Breast epithelium (tissue), 4 donors: ENCODE measurements around the gene MYDGF. TPM values are rescaled to one million over a fixed set of nuclear protein-coding genes. Genes with fewer than 3 reads are reported as not detected.
"Not testable (repeated sequence)": the region's sequence is repeated elsewhere in the genome, so short reads cannot be mapped to it uniquely, and the experiment has no call there.

Experiments used
- DNase-seq, 2 donors: peaks; one replicate each; pipeline ENCODE4 v3.0.0-alpha.2; 2019; ENCODE audit warnings: low spot score in 2 of 2
- H3K27ac ChIP-seq, 2 donors: fragments of 200-600 bp; sonication (generic) in 1 of 2; one replicate each; pipeline ENCODE4 v1.5.1; 2016 to 2019; ENCODE audit warnings: mild to moderate bottlenecking in 1 of 2
- H3K27me3 ChIP-seq, 2 donors: fragments of 200-600 bp; sonication (generic) in 1 of 2; one replicate each; pipeline versions ENCODE4 v1.5.1 to v1.6.0; 2017 to 2019; ENCODE audit warnings: control low read depth in 1 of 2, mild to moderate bottlenecking in 1 of 2
- H3K36me3 ChIP-seq: fragments of 200-600 bp; one replicate; pipeline ENCODE4 v1.5.1; 2019
- H3K4me1 ChIP-seq, 2 donors: fragments of 200-600 bp; sonication (generic); one replicate each; pipeline ENCODE4 v1.5.1; 2016 to 2019; ENCODE audit warnings: control low read depth in 1 of 2
- H3K4me3 ChIP-seq, 3 donors: fragments of 200-600 bp; sonication (generic); 1 replicate in 2 of 3; 2 replicates in 1 of 3; pipeline ENCODE4 v1.5.1; 2016 to 2019; ENCODE audit warnings: mild to moderate bottlenecking in 3 of 3, moderate library complexity in 2 of 3
- H3K9me3 ChIP-seq, 2 donors: fragments of 200-600 bp; sonication (generic) in 1 of 2; one replicate each; pipeline ENCODE4 v1.5.1; 2016 to 2019; ENCODE audit warnings: control low read depth in 1 of 2
- POLR2A ChIP-seq: fragments of 450-650 bp; IDR thresholded peaks from one replicate; pipeline ENCODE4 v1.6.1; 2016; ENCODE audit warnings: antibody characterized with exemption, mild to moderate bottlenecking, moderate library complexity
- POLR2AphosphoS5 ChIP-seq, 3 donors: sonication (generic); formaldehyde crosslinking; IDR thresholded peaks; one replicate each; pipeline ENCODE4 v1.6.1; 2017; ENCODE audit warnings: antibody characterized with exemption in 3 of 3
- intact Hi-C: fragments of 100-400 bp; cut with DNase I; formaldehyde crosslinking; loops from one replicate; pipeline ENCODE4 v1.15.1; 2023; ENCODE audit warnings: low total_unique reads
- total RNA-seq, 3 donors: library from RNA; depleted of rRNA; stranded (reverse); fragments of >200 nt; gene quantifications; one replicate each; pipeline ENCODE4 v1.1.0, GENCODE V29; 2016
- TF ChIP-seq, protein P1 (sequence below), 3 donors: fragments of 450-650 bp; IDR thresholded peaks; one replicate each; pipeline ENCODE4 v1.5.1; 2016 to 2017; ENCODE audit warnings: antibody characterized with exemption in 3 of 3, mild to moderate bottlenecking in 3 of 3, moderate library complexity in 3 of 3

MYDGF gene
- total RNA-seq, 3 donors from 2014 or later = 36.3 to 55.1 (median 42.1) TPM

DNA sequence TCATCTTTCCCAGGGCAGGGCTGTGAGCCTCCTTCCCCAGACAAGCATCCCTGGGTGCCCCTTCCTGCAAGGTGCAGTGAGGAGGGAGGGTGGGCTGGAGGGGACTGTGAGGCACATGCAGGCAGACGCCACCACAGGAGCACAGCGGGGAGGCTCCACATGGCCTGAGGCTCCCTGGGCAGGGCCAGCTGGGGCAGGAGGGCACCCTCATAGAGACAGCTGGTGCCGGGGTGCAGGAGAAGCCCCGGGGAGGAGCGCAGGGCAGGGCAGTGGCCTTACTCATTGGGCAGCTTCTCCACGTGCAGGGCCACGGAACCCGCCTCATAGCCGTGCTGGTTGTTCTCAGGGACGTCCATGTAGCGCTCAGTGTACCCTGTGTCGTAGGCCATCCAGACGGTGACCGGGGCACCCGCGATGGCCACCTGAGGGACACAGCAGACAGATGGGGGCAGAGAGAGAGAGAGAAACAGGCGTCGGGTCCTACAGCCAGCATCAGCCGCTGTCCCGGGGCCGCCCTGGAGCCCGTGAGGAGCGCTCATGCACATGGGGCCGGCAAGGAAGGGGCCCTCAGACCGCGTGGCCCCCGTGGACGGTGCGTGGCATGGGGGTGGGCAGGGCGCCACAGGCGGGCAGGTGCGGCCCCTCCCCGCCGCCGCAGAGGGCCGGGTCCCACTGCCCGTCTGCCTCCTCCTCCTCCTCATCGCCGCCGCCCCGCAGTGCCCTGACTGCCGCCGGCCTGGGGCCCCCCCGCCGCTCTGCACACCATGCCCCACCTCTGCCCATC, 12.5 kb upstream of the MYDGF start:
- Histone ChIP-seq H3K4me1 (no peaks in the 10 kb centered on the region), H3K4me3 (no peak overlapping the region), H3K27ac (no peak overlapping the region), H3K36me3 (peaks cover 5% of the 10 kb centered on the region), H3K27me3 (no peaks in the 10 kb centered on the region), H3K9me3 (no peaks in the 10 kb centered on the region)
- intact Hi-C loops = no loop called here
- TF ChIP-seq, protein P1, sequence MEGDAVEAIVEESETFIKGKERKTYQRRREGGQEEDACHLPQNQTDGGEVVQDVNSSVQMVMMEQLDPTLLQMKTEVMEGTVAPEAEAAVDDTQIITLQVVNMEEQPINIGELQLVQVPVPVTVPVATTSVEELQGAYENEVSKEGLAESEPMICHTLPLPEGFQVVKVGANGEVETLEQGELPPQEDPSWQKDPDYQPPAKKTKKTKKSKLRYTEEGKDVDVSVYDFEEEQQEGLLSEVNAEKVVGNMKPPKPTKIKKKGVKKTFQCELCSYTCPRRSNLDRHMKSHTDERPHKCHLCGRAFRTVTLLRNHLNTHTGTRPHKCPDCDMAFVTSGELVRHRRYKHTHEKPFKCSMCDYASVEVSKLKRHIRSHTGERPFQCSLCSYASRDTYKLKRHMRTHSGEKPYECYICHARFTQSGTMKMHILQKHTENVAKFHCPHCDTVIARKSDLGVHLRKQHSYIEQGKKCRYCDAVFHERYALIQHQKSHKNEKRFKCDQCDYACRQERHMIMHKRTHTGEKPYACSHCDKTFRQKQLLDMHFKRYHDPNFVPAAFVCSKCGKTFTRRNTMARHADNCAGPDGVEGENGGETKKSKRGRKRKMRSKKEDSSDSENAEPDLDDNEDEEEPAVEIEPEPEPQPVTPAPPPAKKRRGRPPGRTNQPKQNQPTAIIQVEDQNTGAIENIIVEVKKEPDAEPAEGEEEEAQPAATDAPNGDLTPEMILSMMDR (IDR thresholded peaks at IDR 0.05) = no peak
- TF ChIP-seq POLR2A (no peak), POLR2AphosphoS5 (IDR thresholded peaks at IDR 0.05) (no peak)
- no peak for DNase-seq

DNA sequence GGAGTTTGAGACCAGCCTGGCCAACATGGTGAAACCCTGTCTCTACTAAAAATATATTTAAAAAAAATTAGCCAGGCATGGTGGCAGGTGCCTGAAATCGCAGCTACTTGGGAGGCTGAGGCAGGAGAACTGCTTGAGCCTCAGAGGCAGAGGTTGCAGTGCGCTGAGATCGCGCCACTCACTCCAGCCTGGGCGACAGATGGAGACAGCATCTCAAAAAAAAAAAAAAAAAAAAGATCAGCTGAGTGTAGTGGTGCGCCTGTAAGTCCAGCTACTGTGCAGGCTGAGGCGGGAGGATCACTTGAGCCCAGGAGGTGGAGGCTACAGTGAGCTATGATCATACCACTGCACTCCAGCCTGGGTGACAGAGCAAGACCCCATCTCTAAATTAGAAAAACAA, 9.9 kb upstream of the MYDGF start:
- DNase-seq, H3K27ac ChIP-seq, H3K27me3 ChIP-seq, H3K4me3 ChIP-seq, H3K36me3 ChIP-seq, intact Hi-C loops, H3K9me3 ChIP-seq, H3K4me1 ChIP-seq: not testable (repeated sequence)

DNA sequence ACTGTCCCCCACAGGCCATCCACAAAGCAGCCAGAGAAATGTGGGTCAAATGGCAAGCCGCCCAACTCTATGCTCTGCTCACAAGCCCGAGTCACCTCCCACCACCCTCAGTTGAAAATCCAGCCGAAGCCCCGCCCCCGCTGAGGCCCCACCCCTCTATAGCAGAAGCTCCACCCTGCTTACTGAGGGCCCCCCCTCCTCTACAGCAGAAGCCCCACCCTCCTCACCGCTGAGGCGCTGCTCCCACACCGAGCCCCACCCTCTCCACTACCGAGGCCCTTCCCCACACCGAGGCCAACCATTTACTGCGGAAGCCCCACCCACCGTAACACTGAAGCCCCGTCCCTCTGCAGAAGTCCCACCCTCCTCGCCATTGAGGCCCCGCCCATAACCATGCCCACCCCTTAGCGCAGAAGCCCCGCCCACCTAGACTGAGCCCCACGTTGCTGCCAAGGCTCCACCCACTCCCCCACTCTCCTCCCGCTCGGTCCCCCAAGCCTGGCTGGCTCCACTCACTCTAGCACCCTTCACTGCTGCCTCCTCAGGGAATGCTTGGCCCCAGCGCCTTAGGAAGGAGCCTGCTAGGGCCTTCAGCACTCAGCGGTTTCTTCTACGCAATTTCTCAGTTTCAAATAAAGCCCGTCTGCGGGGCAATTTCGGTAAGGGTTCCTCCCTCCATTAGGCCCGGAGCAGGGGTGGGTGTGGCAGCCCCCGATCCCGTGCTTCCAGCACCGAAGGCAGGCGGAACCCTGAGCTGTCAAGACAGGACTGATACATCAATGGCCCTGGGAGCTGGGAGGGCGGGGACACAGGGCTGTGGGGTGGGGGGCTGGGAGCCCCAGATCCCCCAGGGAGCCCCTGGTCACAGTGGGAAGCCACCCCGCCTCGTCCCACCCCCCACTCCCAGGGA, 9.0 kb upstream of the MYDGF start:
- Histone ChIP-seq H3K36me3 (peaks cover 5% of the 10 kb centered on the region), H3K27ac (no peak overlapping the region), H3K27me3 (no peaks in the 10 kb centered on the region), H3K4me3 (no peak overlapping the region), H3K9me3 (no peaks in the 10 kb centered on the region), H3K4me1 (no peaks in the 10 kb centered on the region)
- TF ChIP-seq POLR2A = no peak
- TF ChIP-seq, protein P1 (IDR thresholded peaks at IDR 0.05) = no peak
- no peak for TF ChIP-seq POLR2AphosphoS5 (IDR thresholded peaks at IDR 0.05)
- no peak for DNase-seq
- intact Hi-C loops = no loop called here

DNA sequence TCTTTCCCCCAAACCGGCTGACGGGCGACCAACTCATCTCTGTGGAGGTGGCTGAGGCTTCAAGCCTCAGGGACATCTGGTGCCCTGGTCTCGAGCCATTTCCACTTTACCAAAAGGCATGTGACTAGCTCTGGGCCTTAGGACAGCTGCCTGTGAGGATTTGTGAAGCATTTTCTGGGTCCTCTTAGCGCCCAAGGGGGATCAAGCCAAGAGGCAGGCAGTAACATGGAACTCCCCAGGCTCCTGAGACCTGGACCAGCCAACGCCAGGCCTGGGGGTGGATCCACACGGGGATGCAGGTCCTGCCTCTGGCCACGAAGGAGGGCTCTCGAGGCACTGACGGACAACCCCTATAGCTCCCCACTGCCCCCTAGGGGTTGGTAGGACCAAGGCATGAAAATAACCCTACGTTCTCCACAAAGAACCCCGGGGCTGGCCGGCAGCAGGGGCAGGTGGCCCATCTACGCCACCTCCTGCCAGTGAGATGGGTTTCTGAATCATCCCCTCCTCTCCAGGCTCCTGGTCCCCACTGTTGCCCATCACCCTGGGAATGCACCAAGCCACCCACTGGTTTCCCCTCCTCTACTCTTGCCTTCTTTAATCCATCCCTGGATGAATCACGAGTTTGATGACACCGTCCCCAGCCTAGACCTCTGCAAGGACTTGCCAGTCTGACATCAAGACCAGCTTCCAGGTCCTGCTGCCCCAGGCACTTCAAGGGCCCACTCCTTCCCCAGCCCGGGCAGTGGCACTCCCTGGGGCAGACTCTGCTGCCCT, 7.0 kb upstream of the MYDGF start:
- Histone ChIP-seq H3K27me3 (no peaks in the 10 kb centered on the region), H3K36me3 (no peaks in the 10 kb centered on the region), H3K27ac (peak overlapping the region; percentile 21 to 66), H3K4me3 (no peak overlapping the region), H3K9me3 (no peaks in the 10 kb centered on the region), H3K4me1 (no peaks in the 10 kb centered on the region)
- no peak for DNase-seq
- TF ChIP-seq POLR2AphosphoS5 (IDR thresholded peaks at IDR 0.05) (no peak), POLR2A (no peak)
- TF ChIP-seq, protein P1 (IDR thresholded peaks at IDR 0.05) = peak in 1 of 3 donors; percentile 27
- intact Hi-C loops = no loop called here

DNA sequence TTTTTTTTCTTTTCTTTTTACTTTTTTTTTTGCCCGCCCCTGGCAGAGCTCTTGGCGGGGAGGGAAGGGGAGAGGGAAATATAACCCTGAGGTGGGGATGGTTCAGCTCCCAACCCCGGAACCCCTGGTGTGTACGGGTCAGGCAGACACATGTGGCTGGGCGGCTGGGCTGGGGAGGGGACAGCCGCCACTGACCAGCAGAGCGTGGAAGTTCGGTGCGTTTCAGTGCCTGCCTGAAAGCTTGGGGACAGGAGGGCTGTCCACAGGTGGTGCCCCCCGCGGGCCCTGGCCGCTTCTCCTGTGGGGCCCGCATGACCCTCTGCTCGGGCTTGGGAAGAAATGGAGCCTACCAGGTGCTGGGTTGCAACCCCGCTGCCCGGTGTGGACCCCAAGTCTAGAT, 5.2 kb upstream of the MYDGF start:
- DNase-seq = no peak
- H3K9me3 ChIP-seq = no peaks in the 10 kb centered on the region
- intact Hi-C loops = no loop called here
- H3K4me1 ChIP-seq = no peaks in the 10 kb centered on the region
- H3K27ac ChIP-seq = no peak overlapping the region
- TF ChIP-seq POLR2AphosphoS5 (IDR thresholded peaks at IDR 0.05) (no peak), POLR2A (no peak)
- TF ChIP-seq, protein P1 (IDR thresholded peaks at IDR 0.05) = no peak
- H3K27me3 ChIP-seq = no peaks in the 10 kb centered on the region
- H3K4me3 ChIP-seq = no peak overlapping the region
- H3K36me3 ChIP-seq = no peaks in the 10 kb centered on the region
